Glutamatergic neuron (in vitro differentiated cells): ENCODE measurements around the gene PYHIN1. TPM values are rescaled to one million over a fixed set of nuclear protein-coding genes. Genes with fewer than 3 reads are reported as not detected.

Source experiments
- DNase-seq: peaks from one replicate; pipeline ENCODE4 v3.0.0; 2022
- H3K27ac Mint-ChIP-seq: one replicate; pipeline ENCODE4 v1.8.0; 2020; ENCODE audit warnings: mild to moderate bottlenecking, mixed read lengths, inconsistent platforms; ENCODE audit not compliant: unreplicated experiment
- H3K27me3 Mint-ChIP-seq: one replicate; pipeline ENCODE4 v1.8.0; 2020; ENCODE audit warnings: mild to moderate bottlenecking, moderate library complexity, mixed read lengths, inconsistent platforms; ENCODE audit not compliant: unreplicated experiment
- H3K36me3 Mint-ChIP-seq: one replicate; pipeline ENCODE4 v1.8.0; 2020; ENCODE audit warnings: mild to moderate bottlenecking, mixed read lengths, inconsistent platforms; ENCODE audit not compliant: unreplicated experiment
- H3K4me1 Mint-ChIP-seq: one replicate; pipeline ENCODE4 v1.8.0; 2020; ENCODE audit warnings: mild to moderate bottlenecking, low read depth, mixed read lengths, inconsistent platforms; ENCODE audit not compliant: unreplicated experiment
- H3K4me3 Mint-ChIP-seq: one replicate; pipeline ENCODE4 v1.8.0; 2020; ENCODE audit warnings: mild to moderate bottlenecking, mixed read lengths, inconsistent platforms; ENCODE audit not compliant: unreplicated experiment
- H3K9me3 Mint-ChIP-seq: one replicate; pipeline ENCODE4 v1.8.0; 2020; ENCODE audit warnings: mild to moderate bottlenecking, moderate library complexity, mixed read lengths, inconsistent platforms; ENCODE audit not compliant: unreplicated experiment
- CTCF ChIP-seq: fragments of 200-600 bp; sonication (generic); IDR thresholded peaks from one replicate; pipeline ENCODE4 v1.5.0; 2021; ENCODE audit not compliant: partially characterized antibody, unreplicated experiment
- total RNA-seq: library from RNA; stranded (reverse); fragmentation: NEBNext Ultra II Directional; extraction: Animal tissue kit (Norgen Biotek cat#: 25700); gene quantifications from one replicate; pipeline ENCODE4 v1.2.1, GENCODE V29; 2021; ENCODE audit not compliant: unreplicated experiment

The PYHIN1 gene
- total RNA-seq, 1 donor from 2014 or later: not detected

- peaks cover 2% of the 10 kb centered on the region for H3K36me3 Mint-ChIP-seq
- no peak overlapping the region for H3K27ac Mint-ChIP-seq
- H3K4me1 Mint-ChIP-seq: no peaks in the 10 kb centered on the region
- TF ChIP-seq CTCF: no peak
- H3K27me3 Mint-ChIP-seq: peaks cover 2% of the 10 kb centered on the region
- no peak overlapping the region for H3K4me3 Mint-ChIP-seq
- no peak for DNase-seq
- H3K9me3 Mint-ChIP-seq: peaks cover 2% of the 10 kb centered on the region
Observed at GRCh38 chr1:159025043-159025442, 93.7 kb downstream of the PYHIN1 start.

Other genes starting within 250 kb of the PYHIN1 start
- not detected for gene SPTA1, start 244.8 kb upstream of the PYHIN1 start, total RNA-seq
- gene OR6K2, start 230.9 kb upstream of the PYHIN1 start, total RNA-seq: not detected
- not detected for gene OR6K3, start 210.8 kb upstream of the PYHIN1 start, total RNA-seq
- gene OR6K6, start 176.8 kb upstream of the PYHIN1 start, total RNA-seq: not detected
- not detected for gene OR6N1, start 159.4 kb upstream of the PYHIN1 start, total RNA-seq
- gene OR6N2, start 150.3 kb upstream of the PYHIN1 start, total RNA-seq: not detected
- gene MNDA, start 100.2 kb upstream of the PYHIN1 start, total RNA-seq: not detected
- 0.86 TPM for gene IFI16, start 78.4 kb downstream of the PYHIN1 start, total RNA-seq
- 5.3 TPM for gene AIM2, start 145.2 kb downstream of the PYHIN1 start, total RNA-seq
- 165 TPM for gene CADM3, start 240.1 kb downstream of the PYHIN1 start, total RNA-seq